SK-N-SH (cell line): ENCODE data around the gene MMD2. TPM values are rescaled to one million over a fixed set of nuclear protein-coding genes. Genes with fewer than 3 reads are reported as not detected.

Experiments
- CTCF ChIA-PET: fragments of 300-600, 350-600 bp; formaldehyde crosslinking; extraction: SDS; loops from one replicate; lab custom pipeline; 2021; lab: Yijun Ruan, JAX
- POLR2A ChIA-PET: fragments of 350-600 bp; sonication (Branson Sonifier 250); formaldehyde crosslinking; extraction: SDS; loops from one replicate; lab custom pipeline; 2020; ENCODE audit warnings: antibody characterized with exemption, inconsistent platforms; lab: Yijun Ruan, JAX
- DNase-seq: peaks from one replicate; pipeline ENCODE4 v3.0.0; 2012
- H2AFZ ChIP-seq: fragments of 200-600 bp; sonication (generic); 2 replicates; pipeline ENCODE4 v1.8.1; 2016; ENCODE audit warnings: antibody characterized with exemption, mild to moderate bottlenecking, low read depth
- H3F3A ChIP-seq: fragments of 200-600 bp; sonication (generic); replicated peaks from 2 replicates; pipeline ENCODE3; 2016; ENCODE audit warnings: antibody characterized with exemption, mild to moderate bottlenecking; ENCODE audit not compliant: insufficient read depth
- H3K27ac ChIP-seq, 2 experiments: fragments of 200-500 bp in 1 of 2; fragments of 200-600 bp in 1 of 2; sonication (Bioruptor generic) in 1 of 2; sonication (generic), shearing (Covaris generic) in 1 of 2; 2 replicates each; pipeline versions ENCODE4 v1.5.1 to v1.6.1; 2014 to 2016; ENCODE audit warnings: low read depth in 2 of 2, inconsistent platforms in 1 of 2, low read length in 1 of 2, mild to moderate bottlenecking in 1 of 2, mixed read lengths in 1 of 2
- H3K27me3 ChIP-seq: fragments of 200-600 bp; sonication (generic), shearing (Covaris generic); 2 replicates; pipeline ENCODE4 v1.6.1; 2016; ENCODE audit warnings: mixed run types; ENCODE audit not compliant: insufficient read depth
- H3K36me3 ChIP-seq, 2 experiments: fragments of 200-500 bp in 1 of 2; fragments of 200-600 bp in 1 of 2; sonication (Bioruptor generic) in 1 of 2; sonication (generic) in 1 of 2; replicated peaks in 1 of 2; 2 replicates each; pipeline versions ENCODE3 to v1.5.1; 2014 to 2016; ENCODE audit warnings: low read length in 1 of 2, mild to moderate bottlenecking in 1 of 2; ENCODE audit not compliant: insufficient read depth in 2 of 2, control insufficient read depth in 1 of 2
- H3K4me1 ChIP-seq, 2 experiments: fragments of 200-500 bp in 1 of 2; fragments of 200-600 bp in 1 of 2; sonication (Bioruptor generic) in 1 of 2; sonication (generic), shearing (Covaris generic) in 1 of 2; 2 replicates each; pipeline versions ENCODE4 v1.5.1 to v1.6.1; 2014 to 2016; ENCODE audit warnings: low read depth in 1 of 2, low read length in 1 of 2, mixed run types in 1 of 2; ENCODE audit not compliant: insufficient read depth in 2 of 2, control insufficient read depth in 1 of 2
- H3K4me2 ChIP-seq: fragments of 200-600 bp; sonication (generic), shearing (Covaris generic); 2 replicates; pipeline ENCODE4 v1.6.1; 2017; ENCODE audit warnings: mixed run types
- H3K4me3 ChIP-seq, 2 experiments: fragments of 200-500 bp in 1 of 2; fragments of 200-600 bp in 1 of 2; sonication (Bioruptor generic) in 1 of 2; sonication (generic), shearing (Covaris generic) in 1 of 2; 2 replicates each; pipeline versions ENCODE4 v1.5.1 to v1.8.1; 2014 to 2016; ENCODE audit warnings: low read depth in 2 of 2, inconsistent platforms in 1 of 2, low read length in 1 of 2, mild to moderate bottlenecking in 1 of 2, mixed read lengths in 1 of 2, moderate library complexity in 1 of 2
- H3K79me2 ChIP-seq: fragments of 200-600 bp; sonication (generic); 2 replicates; pipeline ENCODE4 v1.8.1; 2017; ENCODE audit warnings: mild to moderate bottlenecking; ENCODE audit not compliant: insufficient read depth
- H3K9ac ChIP-seq: fragments of 200-600 bp; sonication (generic); 2 replicates; pipeline ENCODE4 v1.6.1; 2017; ENCODE audit warnings: mixed run types
- H3K9me2 ChIP-seq: fragments of 200-600 bp; sonication (generic); 2 replicates; pipeline ENCODE4 v1.6.1; 2017; ENCODE audit warnings: mixed run types
- H3K9me3 ChIP-seq: fragments of 200-600 bp; sonication (generic); 2 replicates; pipeline ENCODE4 v1.6.1; 2017; ENCODE audit warnings: mixed run types, mild to moderate bottlenecking, moderate library complexity
- H4K20me1 ChIP-seq: fragments of 200-600 bp; sonication (generic); 2 replicates; pipeline ENCODE4 v1.6.1; 2017; ENCODE audit warnings: mild to moderate bottlenecking, mixed run types; ENCODE audit not compliant: insufficient read depth
- ELF1 ChIP-seq: IDR thresholded peaks from 2 replicates; pipeline ENCODE4 v1.4.0; 2012
- GATA2 ChIP-seq: sonication (generic); formaldehyde crosslinking; IDR thresholded peaks from 2 replicates; pipeline ENCODE4 v1.5.0; 2020; ENCODE audit warnings: mild to moderate bottlenecking, missing genetic modification reagents
- MAX ChIP-seq: IDR thresholded peaks from 2 replicates; pipeline ENCODE4 v1.4.0; 2012; ENCODE audit warnings: low read depth
- MEF2A ChIP-seq: IDR thresholded peaks from 2 replicates; pipeline ENCODE4 v1.4.0; 2012; ENCODE audit warnings: low read depth, borderline replicate concordance
- RAD21 ChIP-seq: IDR thresholded peaks from 2 replicates; pipeline ENCODE4 v1.6.1; 2012; ENCODE audit warnings: mild to moderate bottlenecking, low read length
- RCOR1 ChIP-seq: fragments of 150-350 bp; IDR thresholded peaks from 2 replicates; pipeline ENCODE4 v1.6.1; 2017; ENCODE audit warnings: antibody characterized with exemption, low read length
- RFX5 ChIP-seq: IDR thresholded peaks from 2 replicates; pipeline ENCODE4 v1.6.1; 2012; ENCODE audit warnings: mild to moderate bottlenecking, improper control_type of control experiment, low read length
- RXRA ChIP-seq: IDR thresholded peaks from 2 replicates; pipeline ENCODE4 v1.4.0; 2012; ENCODE audit warnings: low read depth, mild to moderate bottlenecking, borderline replicate concordance
- SIN3A ChIP-seq: IDR thresholded peaks from 2 replicates; pipeline ENCODE4 v1.6.1; 2012; ENCODE audit warnings: low read depth, mild to moderate bottlenecking, low read length, moderate library complexity, borderline replicate concordance
- TAF1 ChIP-seq: IDR thresholded peaks from 2 replicates; pipeline ENCODE4 v1.6.1; 2012; ENCODE audit warnings: low read depth, mild to moderate bottlenecking, low read length, moderate library complexity, borderline replicate concordance
- USF2 ChIP-seq: fragments of 150-350 bp; IDR thresholded peaks from 2 replicates; pipeline ENCODE4 v1.6.1; 2017; ENCODE audit warnings: antibody characterized with exemption, low read length, low read depth, borderline replicate concordance
- YY1 ChIP-seq: IDR thresholded peaks from 2 replicates; pipeline ENCODE4 v1.4.0; 2012; ENCODE audit warnings: low read depth, mild to moderate bottlenecking
- ZBTB33 ChIP-seq: IDR thresholded peaks from 2 replicates; pipeline ENCODE4 v1.4.0; 2012; ENCODE audit warnings: low read depth, borderline replicate concordance
- WGBS: methylation state at CpG from one replicate; pipeline ENCODE4 v1.1.6; 2017; ENCODE audit warnings: low lambda C conversion rate; 5-methylcytosine and 5-hydroxymethylcytosine counted together
- polyA plus RNA-seq, 3 experiments: library from polyadenylated mRNA; depleted of rRNA; stranded (reverse); fragments of >200 nt; gene quantifications; 2 replicates each; pipeline ENCODE4 v1.2.3, GENCODE V29; 2012

Gene MMD2
- polyA plus RNA-seq, 1 of the 3 experiments (the other 2 are of a cell fraction): not detected

GRCh38 chr7:4996696-4997222 lies 37.8 kb upstream of the MMD2 start (continued):
- TF ChIP-seq RFX5 (no peak), YY1 (no peak), TAF1 (no peak), MEF2A (no peak), USF2 (no peak), RCOR1 (no peak), RXRA (no peak), ZBTB33 (no peak)
- TF ChIP-seq, all 33 proteins: peak for 0

GRCh38 chr7:4995429-4995969 lies 36.5 kb upstream of the MMD2 start:
- no peaks in the 10 kb centered on the region for H3K4me1 ChIP-seq
- POLR2A ChIA-PET: no interaction called here
- H3K36me3 ChIP-seq: peaks cover 60 to 67% of the 10 kb centered on the region in 2 experiments
- no peak overlapping the region for H3K9ac ChIP-seq
- H3F3A ChIP-seq: no peaks in the 10 kb centered on the region
- H3K27ac ChIP-seq: no peak overlapping the region
- peaks cover 12% of the 10 kb centered on the region for H4K20me1 ChIP-seq
- H3K9me3 ChIP-seq: no peaks in the 10 kb centered on the region
- H3K27me3 ChIP-seq: no peaks in the 10 kb centered on the region
- no peak for TF ChIP-seq MAX
- TF ChIP-seq SIN3A: no peak
- TF ChIP-seq USF2: no peak
- no peak for TF ChIP-seq ELF1
- TF ChIP-seq RAD21: no peak
- no peak for TF ChIP-seq RCOR1
- no peak for TF ChIP-seq ZBTB33
- TF ChIP-seq RFX5: no peak
- no peak for TF ChIP-seq GATA2
- no peak for TF ChIP-seq RXRA
- H3K9me2 ChIP-seq: no peaks in the 10 kb centered on the region
- H3K4me3 ChIP-seq: no peak overlapping the region
- CTCF ChIA-PET: interaction anchor here (0.6 to 2.4 kb wide), 3 partner anchors 22 to 354 kb away, joined by 3 to 12 read pairs (median 3); no protein-coding TSS in a partner anchor
- H3K79me2 ChIP-seq: peaks cover 24% of the 10 kb centered on the region
- whole genome bisulfite sequencing: 91% methylated on average over 10 of the region's 10 CpGs
- no peak overlapping the region for H2AFZ ChIP-seq
- DNase-seq: no peak
- no peak overlapping the region for H3K4me2 ChIP-seq
